Activated naive CD4-positive, alpha-beta T cell treated with anti-CD3 and anti-CD28 coated beads, Interleukin-2, amount 10 ng/mL, durations not matched to agents 7 days and 5 days (primary cell): Measurements from ENCODE around the gene ANGEL1.

ENCODE experiments used
- CTCF ChIA-PET: fragments of 350-600 bp; sonication (Branson Sonifier 250); formaldehyde crosslinking; loops from one replicate; lab custom pipeline; 2021; ENCODE audit warnings: antibody characterized with exemption; lab: Charles Lee
- DNase-seq: peaks from one replicate; pipeline ENCODE4 v3.0.0-alpha.2; 2020
- H3K27ac Mint-ChIP-seq: one replicate; pipeline ENCODE4 v1.8.0; 2021; ENCODE audit warnings: mild to moderate bottlenecking, moderate library complexity, mixed read lengths
- H3K27me3 Mint-ChIP-seq: one replicate; pipeline ENCODE4 v1.8.0; 2021; ENCODE audit warnings: mild to moderate bottlenecking, mixed read lengths
- H3K36me3 Mint-ChIP-seq: one replicate; pipeline ENCODE4 v1.8.0; 2021; ENCODE audit warnings: mixed read lengths
- H3K4me1 Mint-ChIP-seq: one replicate; pipeline ENCODE4 v1.8.0; 2021; ENCODE audit warnings: mixed read lengths
- H3K4me3 Mint-ChIP-seq: one replicate; pipeline ENCODE4 v1.8.0; 2021; ENCODE audit warnings: mild to moderate bottlenecking, moderate library complexity, mixed read lengths
- H3K9me3 Mint-ChIP-seq: one replicate; pipeline ENCODE4 v1.8.0; 2021; ENCODE audit warnings: mixed read lengths

Gene ANGEL1

GRCh38 chr14:76771437-76771980 is 41.2 kb downstream of the ANGEL1 start:
- H3K4me1 Mint-ChIP-seq = peaks cover 22% of the 10 kb centered on the region
- no peak for DNase-seq
- CTCF ChIA-PET = interaction anchor here (1.7 to 3.4 kb wide), 2 partner anchors 12 to 61 kb away, joined by 5 to 26 read pairs; no protein-coding TSS in a partner anchor
- H3K9me3 Mint-ChIP-seq = no peaks in the 10 kb centered on the region
- H3K27me3 Mint-ChIP-seq = peaks cover 44% of the 10 kb centered on the region
- H3K27ac Mint-ChIP-seq = no peak overlapping the region
- H3K4me3 Mint-ChIP-seq = no peak overlapping the region
- no peaks in the 10 kb centered on the region for H3K36me3 Mint-ChIP-seq

GRCh38 chr14:76770521-76771436 is 41.9 kb downstream of the ANGEL1 start:
- peaks cover 51% of the 10 kb centered on the region for H3K27me3 Mint-ChIP-seq
- CTCF ChIA-PET = interaction anchor here (2.2 to 3.4 kb wide), 2 partner anchors 13 to 41 kb away, joined by 8 to 26 read pairs; no protein-coding TSS in a partner anchor
- H3K27ac Mint-ChIP-seq = no peak overlapping the region
- H3K4me3 Mint-ChIP-seq = no peak overlapping the region
- H3K9me3 Mint-ChIP-seq = no peaks in the 10 kb centered on the region
- H3K4me1 Mint-ChIP-seq = peaks cover 22% of the 10 kb centered on the region
- no peaks in the 10 kb centered on the region for H3K36me3 Mint-ChIP-seq
- DNase-seq = peak; percentile 11

- CTCF ChIA-PET = interaction anchor here (1.2 to 3.4 kb wide), 3 partner anchors 14 to 59 kb away, joined by 3 to 26 read pairs (median 8); no protein-coding TSS in a partner anchor
- Mint-ChIP-seq H3K36me3 (no peaks in the 10 kb centered on the region), H3K9me3 (no peaks in the 10 kb centered on the region), H3K27me3 (peaks cover 62% of the 10 kb centered on the region), H3K4me1 (peaks cover 22% of the 10 kb centered on the region), H3K4me3 (no peak overlapping the region), H3K27ac (no peak overlapping the region)
- no peak for DNase-seq
Observed at GRCh38 chr14:76769636-76770292, 42.9 kb downstream of the ANGEL1 start.

- H3K4me1 Mint-ChIP-seq = peaks cover 22% of the 10 kb centered on the region
- H3K9me3 Mint-ChIP-seq = no peaks in the 10 kb centered on the region
- peak overlapping the region; percentile 14 for H3K4me3 Mint-ChIP-seq
- CTCF ChIA-PET = interaction anchor here (1.2 to 3.4 kb wide), 4 partner anchors 8 to 58 kb away, joined by 3 to 26 read pairs (median 6); no protein-coding TSS in a partner anchor
- H3K27me3 Mint-ChIP-seq = peaks cover 64% of the 10 kb centered on the region
- H3K27ac Mint-ChIP-seq = peak overlapping the region; percentile 54
- no peak for DNase-seq
- no peaks in the 10 kb centered on the region for H3K36me3 Mint-ChIP-seq
Observed at GRCh38 chr14:76768671-76769500, 43.8 kb downstream of the ANGEL1 start.

GRCh38 chr14:76767681-76768656 is 44.7 kb downstream of the ANGEL1 start:
- Mint-ChIP-seq H3K4me3 (peak overlapping the region; percentile 14), H3K27ac (peak overlapping the region; percentile 54), H3K27me3 (peaks cover 73% of the 10 kb centered on the region), H3K36me3 (no peaks in the 10 kb centered on the region), H3K4me1 (peaks cover 25% of the 10 kb centered on the region), H3K9me3 (no peaks in the 10 kb centered on the region)
- peak; percentile 82 for DNase-seq
- CTCF ChIA-PET = interaction anchor here (0.7 to 3.4 kb wide), 6 partner anchors 9 to 57 kb away, joined by 3 to 26 read pairs (median 6); no protein-coding TSS in a partner anchor

- Mint-ChIP-seq H3K4me1 (peaks cover 36% of the 10 kb centered on the region), H3K27ac (no peak overlapping the region), H3K4me3 (no peak overlapping the region), H3K9me3 (no peaks in the 10 kb centered on the region), H3K36me3 (no peaks in the 10 kb centered on the region), H3K27me3 (peaks cover 74% of the 10 kb centered on the region)
- CTCF ChIA-PET = interaction anchor here (1.4 to 3.0 kb wide), 2 partner anchors 19 to 46 kb away, joined by 4 to 20 read pairs; no protein-coding TSS in a partner anchor
- no peak for DNase-seq
Observed at GRCh38 chr14:76765461-76765931, 47.2 kb downstream of the ANGEL1 start.

- Mint-ChIP-seq H3K4me3 (peak overlapping the region; percentile 49), H3K9me3 (no peaks in the 10 kb centered on the region), H3K27me3 (peaks cover 82% of the 10 kb centered on the region), H3K27ac (no peak overlapping the region), H3K4me1 (peaks cover 24% of the 10 kb centered on the region), H3K36me3 (no peaks in the 10 kb centered on the region)
- CTCF ChIA-PET = no interaction called here
- no peak for DNase-seq
Observed at GRCh38 chr14:76763096-76764041, 49.3 kb downstream of the ANGEL1 start.

GRCh38 chr14:76762411-76763095 is 50.1 kb downstream of the ANGEL1 start:
- Mint-ChIP-seq H3K9me3 (no peaks in the 10 kb centered on the region), H3K27ac (no peak overlapping the region), H3K36me3 (no peaks in the 10 kb centered on the region), H3K27me3 (peaks cover 88% of the 10 kb centered on the region), H3K4me3 (peak overlapping the region; percentile 78), H3K4me1 (peaks cover 16% of the 10 kb centered on the region)
- CTCF ChIA-PET = no interaction called here
- DNase-seq = no peak

- Mint-ChIP-seq H3K27ac (no peak overlapping the region), H3K27me3 (peaks cover 88% of the 10 kb centered on the region)
- CTCF ChIA-PET = interaction anchor here (2.8 kb wide), 1 partner anchor 23 kb away, joined by 10 read pairs; no protein-coding TSS in a partner anchor
Observed at GRCh38 chr14:76761960-76762410, 50.7 kb downstream of the ANGEL1 start.

GRCh38 chr14:76761136-76761959 is 51.3 kb downstream of the ANGEL1 start, which contains the start of gene VASH1:
VASH1 (plus strand) TSS chr14:76761468; CDS start chr14:76762822, 1,354 bp downstream.
- no peaks in the 10 kb centered on the region for H3K36me3 Mint-ChIP-seq
- H3K4me1 Mint-ChIP-seq = peaks cover 14% of the 10 kb centered on the region
- peak; percentile 72 for DNase-seq
- CTCF ChIA-PET = interaction anchor here (2.8 kb wide), 1 partner anchor 23 kb away, joined by 10 read pairs; no protein-coding TSS in a partner anchor
- peaks cover 87% of the 10 kb centered on the region for H3K27me3 Mint-ChIP-seq
- peak within 1 kb of the TSS; percentile 78 for H3K4me3 Mint-ChIP-seq
- H3K9me3 Mint-ChIP-seq = no peaks in the 10 kb centered on the region
- H3K27ac Mint-ChIP-seq = no peak within 1 kb of the TSS

More at GRCh38 chr14:76761960-76762410, 50.7 kb downstream of the ANGEL1 start:
- H3K4me1 Mint-ChIP-seq = peaks cover 14% of the 10 kb centered on the region
- no peaks in the 10 kb centered on the region for H3K36me3 Mint-ChIP-seq
- H3K4me3 Mint-ChIP-seq = peak overlapping the region; percentile 78
- H3K9me3 Mint-ChIP-seq = no peaks in the 10 kb centered on the region
- DNase-seq = no peak
